GM12864 (cell line): ENCODE results near the gene STARD13.

Source experiments
- DNase-seq: peaks from one replicate; pipeline ENCODE4 v3.0.0-alpha.2; 2011; ENCODE audit warnings: low read depth
- H3K4me3 ChIP-seq: 2 replicates; pipeline ENCODE4 v1.5.1; 2011; ENCODE audit warnings: mild to moderate bottlenecking, low read depth, low read length, control low read depth
- TF ChIP-seq, protein P1 (sequence below): IDR thresholded peaks from 2 replicates; pipeline ENCODE4 v1.5.1; 2011; ENCODE audit warnings: low read depth, mild to moderate bottlenecking, moderate library complexity, low read length, control low read depth, inconsistent platforms; ENCODE audit errors: missing control alignments

STARD13 gene

DNA sequence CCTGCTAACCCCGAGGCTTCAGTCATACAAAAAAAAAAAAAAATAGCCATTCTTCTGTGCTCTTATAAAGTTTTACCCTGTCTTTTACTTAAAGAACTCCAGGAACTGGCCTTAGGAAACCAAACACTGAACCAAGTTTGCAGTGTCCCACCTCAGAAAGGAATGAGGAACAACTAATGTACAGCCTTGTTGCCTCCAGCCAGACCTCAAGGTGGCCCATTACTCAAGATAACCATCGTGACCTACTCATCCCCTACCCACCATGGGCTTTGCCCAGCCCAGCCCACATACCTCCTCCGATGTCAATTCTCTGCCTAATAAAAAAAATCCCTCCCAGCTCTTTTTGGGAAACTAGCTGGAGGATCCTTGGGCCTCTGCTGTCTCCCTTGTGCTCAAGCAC lies 133.2 kb downstream of the STARD13 start:
- H3K4me3 ChIP-seq, result no peak overlapping the region
- TF ChIP-seq, protein P1, sequence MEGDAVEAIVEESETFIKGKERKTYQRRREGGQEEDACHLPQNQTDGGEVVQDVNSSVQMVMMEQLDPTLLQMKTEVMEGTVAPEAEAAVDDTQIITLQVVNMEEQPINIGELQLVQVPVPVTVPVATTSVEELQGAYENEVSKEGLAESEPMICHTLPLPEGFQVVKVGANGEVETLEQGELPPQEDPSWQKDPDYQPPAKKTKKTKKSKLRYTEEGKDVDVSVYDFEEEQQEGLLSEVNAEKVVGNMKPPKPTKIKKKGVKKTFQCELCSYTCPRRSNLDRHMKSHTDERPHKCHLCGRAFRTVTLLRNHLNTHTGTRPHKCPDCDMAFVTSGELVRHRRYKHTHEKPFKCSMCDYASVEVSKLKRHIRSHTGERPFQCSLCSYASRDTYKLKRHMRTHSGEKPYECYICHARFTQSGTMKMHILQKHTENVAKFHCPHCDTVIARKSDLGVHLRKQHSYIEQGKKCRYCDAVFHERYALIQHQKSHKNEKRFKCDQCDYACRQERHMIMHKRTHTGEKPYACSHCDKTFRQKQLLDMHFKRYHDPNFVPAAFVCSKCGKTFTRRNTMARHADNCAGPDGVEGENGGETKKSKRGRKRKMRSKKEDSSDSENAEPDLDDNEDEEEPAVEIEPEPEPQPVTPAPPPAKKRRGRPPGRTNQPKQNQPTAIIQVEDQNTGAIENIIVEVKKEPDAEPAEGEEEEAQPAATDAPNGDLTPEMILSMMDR, result no peak
- DNase-seq, result no peak

DNA sequence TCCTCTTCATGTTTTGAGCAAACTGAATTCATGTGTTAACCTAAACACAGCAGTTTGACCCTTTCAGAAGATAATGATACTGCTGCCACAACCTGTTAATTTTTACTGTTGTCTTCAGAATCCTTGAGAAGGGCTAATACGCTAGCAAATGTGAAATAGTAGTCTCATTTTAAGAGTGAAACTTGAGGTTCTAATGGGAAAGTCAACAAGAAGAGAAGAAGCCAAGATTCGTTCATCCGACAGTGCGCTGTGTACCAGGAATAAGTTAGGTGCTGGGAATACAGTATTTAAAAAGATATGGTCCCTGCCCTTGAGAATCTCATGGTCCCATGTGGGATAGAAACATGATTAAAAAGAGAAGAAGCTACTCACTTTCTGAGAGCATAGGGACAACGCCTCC lies 134.9 kb downstream of the STARD13 start:
- no peak for DNase-seq
- TF ChIP-seq, protein P1, result no peak
- no peak overlapping the region for H3K4me3 ChIP-seq

DNA sequence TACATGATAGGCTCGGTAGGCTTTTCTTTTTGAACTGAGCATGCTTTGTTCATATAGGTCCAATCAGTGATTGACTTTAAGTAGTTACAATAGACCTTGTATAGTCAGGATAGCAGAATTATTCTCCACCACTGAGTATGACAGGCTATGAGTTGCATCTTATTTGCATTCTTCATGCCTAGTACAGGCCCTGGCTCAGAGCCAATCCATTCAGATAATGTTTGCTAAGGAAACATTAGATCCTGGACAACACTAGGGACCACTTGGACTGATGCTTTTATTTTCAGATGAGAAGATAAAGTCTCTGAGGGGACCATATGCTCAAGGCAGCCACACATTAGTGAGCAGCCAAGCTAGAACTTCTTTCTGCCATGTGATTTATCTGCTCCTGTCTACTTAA lies 135.4 kb downstream of the STARD13 start:
- no peak overlapping the region for H3K4me3 ChIP-seq
- TF ChIP-seq, protein P1, result no peak
- no peak for DNase-seq

DNA sequence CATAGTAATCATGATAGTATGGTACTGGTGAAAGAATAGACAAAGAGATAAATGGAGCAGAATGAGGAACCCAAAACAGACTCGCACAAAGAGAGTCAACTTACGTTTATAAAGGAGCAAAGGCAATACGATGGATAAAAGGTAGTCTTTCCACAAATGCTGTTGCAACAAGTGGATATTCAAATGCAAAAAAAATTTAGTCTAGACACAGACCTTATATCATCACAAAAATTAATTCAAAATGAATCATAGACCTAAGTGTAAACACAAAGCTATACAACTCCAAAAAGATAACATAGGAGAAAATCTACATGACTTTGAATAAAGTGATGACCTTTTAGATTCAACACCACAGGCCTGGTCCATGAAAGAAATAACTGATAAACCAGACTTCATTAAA lies 137.7 kb downstream of the STARD13 start:
- no peak overlapping the region for H3K4me3 ChIP-seq
- DNase-seq, result no peak
- TF ChIP-seq, protein P1, result no peak

DNA sequence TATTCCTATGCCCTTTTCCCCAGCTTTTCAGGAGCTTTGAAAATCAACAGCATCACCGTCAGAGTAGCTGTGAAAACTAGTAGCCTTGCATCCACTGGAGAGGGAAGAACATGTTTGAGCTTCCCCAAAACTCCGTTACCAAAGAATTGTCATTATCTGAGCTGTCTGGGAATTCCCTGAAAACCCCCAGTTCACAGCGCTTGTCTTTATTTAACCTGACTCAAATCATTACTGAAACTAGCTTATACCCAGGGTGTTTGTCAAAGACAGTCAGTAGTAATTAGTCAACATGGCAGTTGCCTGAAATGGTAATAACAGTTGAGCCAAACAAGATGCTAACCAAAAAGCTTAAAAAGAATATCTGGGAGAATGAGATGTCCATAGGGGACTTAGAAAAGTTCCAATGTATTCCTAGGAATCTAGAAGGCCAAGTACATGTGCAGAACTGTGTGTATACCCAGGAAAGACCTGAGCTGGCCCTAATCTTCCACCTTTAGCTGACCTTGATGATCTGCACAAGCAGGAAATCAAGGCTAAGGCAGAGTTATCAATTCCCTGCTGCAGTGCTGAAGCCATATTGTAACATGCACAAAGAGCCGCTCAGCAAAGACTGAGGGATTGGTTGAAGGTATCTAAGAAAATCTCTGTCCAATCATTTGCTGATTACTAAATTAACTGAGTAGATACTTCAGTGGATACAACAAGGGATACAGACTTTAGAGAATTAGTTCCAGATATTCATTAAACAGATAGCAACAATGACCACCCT lies 138.5 kb downstream of the STARD13 start:
- no peak overlapping the region for H3K4me3 ChIP-seq
- TF ChIP-seq, protein P1, result no peak
- peak; percentile 82 for DNase-seq

DNA sequence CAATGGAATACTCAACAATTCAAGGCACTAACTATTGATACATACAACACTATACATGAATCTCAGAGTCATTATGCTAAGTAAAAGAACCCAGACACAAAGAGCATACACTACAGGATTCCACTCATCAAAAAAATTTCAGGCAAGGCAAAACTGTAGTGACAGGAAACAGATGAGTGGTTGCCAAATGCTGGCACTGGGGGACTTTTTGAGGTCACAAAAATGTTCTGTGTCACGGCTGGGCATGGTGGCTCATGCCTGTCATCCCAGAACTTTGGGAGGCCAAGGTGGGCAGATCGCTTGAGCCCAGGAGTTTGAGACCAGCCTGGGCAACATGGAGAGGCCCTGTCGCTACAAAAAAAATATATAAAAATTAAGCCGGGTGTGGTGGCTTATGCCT lies 139.9 kb downstream of the STARD13 start:
- no peak overlapping the region for H3K4me3 ChIP-seq
- no peak for DNase-seq
- TF ChIP-seq, protein P1, result no peak

DNA sequence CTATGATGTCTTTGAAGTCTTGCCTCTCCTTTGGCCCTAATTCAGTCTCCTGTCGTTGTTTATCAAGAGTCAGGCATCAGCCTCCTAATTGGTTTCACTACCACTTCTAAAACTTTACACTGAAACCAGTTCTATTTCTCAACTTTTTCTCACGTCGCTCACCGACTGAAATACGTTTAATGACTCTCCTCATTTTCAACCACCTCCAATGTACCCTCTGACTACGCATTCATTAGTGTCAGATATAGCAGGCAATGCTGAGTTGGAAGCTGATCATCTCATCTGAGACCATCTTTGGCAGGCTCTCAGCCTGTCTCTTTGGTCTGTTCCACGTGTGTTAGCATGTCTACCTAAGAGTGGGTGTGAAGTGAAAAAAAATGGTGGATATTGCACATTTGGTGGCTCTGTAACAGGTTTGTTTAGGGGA lies 141.2 kb downstream of the STARD13 start:
- TF ChIP-seq, protein P1, result no peak
- DNase-seq, result no peak
- H3K4me3 ChIP-seq, result no peak overlapping the region
